ENCODE results near the gene TYK2.
A peak's percentile ranks its signal among the peaks of the same experiment; 100 is the strongest.

The TYK2 gene

DNA sequence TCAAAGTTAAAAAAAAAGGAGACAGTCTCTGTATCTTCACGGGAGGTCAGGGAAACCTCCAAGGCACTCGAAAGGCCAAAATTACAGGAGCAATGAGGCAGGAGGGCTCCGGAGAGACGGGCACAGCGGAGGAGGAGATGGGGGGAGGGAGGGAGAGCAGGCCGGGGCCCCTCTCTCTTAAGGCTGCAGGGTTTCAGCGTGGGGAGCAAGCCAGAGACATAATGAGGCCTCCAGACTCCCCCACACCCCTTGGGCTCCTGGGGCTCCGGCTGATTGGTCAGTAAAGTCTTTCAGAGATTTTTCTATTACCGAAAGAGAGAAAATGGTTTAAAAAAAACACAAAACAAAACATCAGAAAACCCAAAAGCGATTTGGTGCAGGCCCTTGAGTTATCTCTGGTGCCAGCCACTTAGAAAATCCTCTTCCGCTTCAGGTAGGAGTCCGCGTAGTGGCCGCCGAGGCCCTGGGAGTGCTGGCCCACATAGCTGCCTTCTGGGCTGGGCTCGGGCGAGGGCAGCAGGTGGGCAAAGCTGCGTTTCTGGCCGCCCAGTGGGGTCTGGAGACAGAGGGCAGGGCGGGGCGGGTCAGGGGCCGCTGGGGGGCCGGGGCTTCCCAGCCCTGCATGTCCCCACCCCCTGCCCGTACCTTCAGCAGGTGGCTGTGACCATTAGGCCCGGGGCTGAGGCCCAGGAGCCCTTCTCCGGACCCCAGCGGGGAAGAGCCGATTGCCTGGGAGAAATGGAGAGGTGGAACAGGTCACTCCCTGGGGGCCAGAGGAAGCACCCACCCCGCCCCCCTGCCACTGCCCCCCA is 63.1 kb downstream of the TYK2 start:
- TF ChIP-seq CTCF (IDR thresholded peaks at IDR 0.05; ENCODE audit: borderline replicate concordance, insufficient read depth, low read depth, low read length), result no peak

GRCh38 chr19:10316229-10317044 is 63.9 kb downstream of the TYK2 start:
- no peak for TF ChIP-seq CTCF (IDR thresholded peaks at IDR 0.05; ENCODE audit: borderline replicate concordance, insufficient read depth, low read depth, low read length)
- no peak overlapping the region for H3K4me3 ChIP-seq (ENCODE audit: low read depth, low read length)

More for the DNA sequence above, 63.1 kb downstream of the TYK2 start:
- no peak overlapping the region for H3K4me3 ChIP-seq (ENCODE audit: low read depth, low read length)

DNA sequence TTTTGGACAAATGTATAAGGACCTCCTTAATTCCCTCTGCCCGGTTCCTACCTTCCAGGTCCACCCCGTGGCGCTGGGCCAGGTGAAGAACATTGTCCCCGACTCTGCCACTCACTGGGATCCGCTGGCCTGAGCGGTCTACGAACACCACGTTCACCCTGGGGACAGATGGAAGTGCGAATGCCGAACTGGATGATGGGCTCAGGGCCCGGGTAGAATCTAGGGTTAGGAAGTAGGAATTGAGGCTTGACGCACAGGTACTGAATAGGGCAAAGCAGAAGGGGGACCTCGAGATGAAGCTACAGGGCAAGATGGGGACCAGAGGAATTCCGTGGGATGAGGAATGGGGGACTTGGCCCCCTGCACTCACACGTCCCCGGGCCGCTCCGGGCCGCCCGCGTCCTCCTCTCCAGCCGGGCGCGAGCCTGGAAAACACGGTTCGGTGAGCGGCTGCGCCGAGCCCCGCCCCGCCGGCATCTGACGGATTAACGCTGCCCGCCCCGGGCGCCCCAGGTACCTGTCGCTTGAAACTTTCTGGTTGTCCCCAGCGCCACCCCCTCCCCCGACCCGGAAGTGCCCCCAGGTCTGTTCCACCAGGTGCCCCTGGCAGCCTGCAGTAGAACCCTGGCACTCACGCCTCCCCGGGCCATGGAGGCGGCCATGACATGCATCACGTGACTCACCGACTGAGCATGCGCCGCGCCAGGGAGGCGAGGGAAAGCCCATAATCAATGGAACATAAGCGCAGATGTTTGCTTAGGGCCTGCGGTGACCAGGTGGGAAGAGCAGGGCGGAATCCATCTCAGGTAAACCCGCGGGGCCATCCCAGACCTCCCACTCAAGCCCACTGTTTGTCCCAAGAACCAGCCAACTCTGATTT is 64.8 kb downstream of the TYK2 start, which contains the start of gene FDX2:
TSS of gene FDX2 (minus strand) at position 681 of the 880 bp plus-strand sequence. CDS start at position 662, 19 bp downstream.
- peak within 1 kb of the TSS; percentile 98 for H3K4me3 ChIP-seq (ENCODE audit: low read depth, low read length)
- no peak for TF ChIP-seq CTCF (IDR thresholded peaks at IDR 0.05; ENCODE audit: borderline replicate concordance, insufficient read depth, low read depth, low read length)

DNA sequence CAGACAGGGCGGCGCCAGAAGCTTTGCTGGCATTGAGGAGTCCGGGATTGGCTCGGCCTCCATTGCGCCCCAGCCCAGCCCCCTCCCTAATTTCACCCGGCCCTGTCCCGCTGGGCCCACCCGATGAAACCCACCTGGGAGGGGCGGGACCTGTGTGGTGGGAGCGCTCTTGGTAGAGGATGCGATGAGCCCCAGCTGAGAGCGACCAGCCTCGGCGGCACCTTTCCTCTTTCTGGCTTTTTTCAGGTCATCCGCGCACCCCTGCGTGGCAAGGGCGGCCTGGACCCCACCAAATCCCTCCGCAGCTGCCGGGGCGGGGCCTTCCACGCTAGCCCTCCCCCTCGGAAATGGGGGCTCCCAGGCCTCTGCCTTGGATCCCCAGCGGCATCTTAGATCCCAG is 70.9 kb downstream of the TYK2 start, which contains the start of gene ZGLP1:
TSS of gene ZGLP1 (minus strand) at position 393 of the 400 bp plus-strand sequence.
- TF ChIP-seq CTCF (IDR thresholded peaks at IDR 0.05; ENCODE audit: borderline replicate concordance, insufficient read depth, low read depth, low read length), result no peak
- no peak within 1 kb of the TSS for H3K4me3 ChIP-seq (ENCODE audit: low read depth, low read length)

DNA sequence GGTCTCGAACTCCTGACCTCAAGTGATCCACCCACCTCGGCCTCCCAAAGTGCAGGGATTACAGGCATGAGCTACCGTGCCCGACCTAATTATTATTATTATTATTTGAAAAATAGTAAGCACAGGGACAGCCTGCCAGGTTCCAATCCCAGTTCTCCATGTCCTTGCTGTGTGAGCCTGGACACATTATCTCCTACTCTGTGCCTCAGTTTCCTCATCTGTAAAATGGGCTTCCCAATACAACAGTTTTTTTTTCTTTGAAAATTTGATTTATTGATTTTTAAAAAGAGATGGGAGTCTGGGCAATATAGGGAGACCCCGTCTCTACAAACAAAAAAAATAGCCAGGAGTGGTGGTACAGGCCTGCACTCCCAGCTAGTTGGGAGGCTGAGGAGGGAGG is 74.0 kb downstream of the TYK2 start:
- H3K4me3 ChIP-seq (ENCODE audit: low read depth, low read length), result no peak overlapping the region
- TF ChIP-seq CTCF (IDR thresholded peaks at IDR 0.05; ENCODE audit: borderline replicate concordance, insufficient read depth, low read depth, low read length), result no peak

GRCh38 chr19:10305139-10305806 is 75.1 kb downstream of the TYK2 start:
- H3K4me3 ChIP-seq (ENCODE audit: low read depth, low read length), result no peak overlapping the region

More at GRCh38 chr19:10305139-10305806, 75.1 kb downstream of the TYK2 start:
- no peak for TF ChIP-seq CTCF (IDR thresholded peaks at IDR 0.05; ENCODE audit: borderline replicate concordance, insufficient read depth, low read depth, low read length)

Data from GM12875 (cell line).